Mesendoderm (in vitro differentiated cells): Measurements from ENCODE around the gene BORCS6.
"Not testable (repeated sequence)": the region's sequence is repeated elsewhere in the genome, so short reads cannot be mapped to it uniquely, and the experiment has no call there.

Experiments
- DNase-seq: peaks from one replicate; pipeline ENCODE4 v3.0.0; 2013
- H2AK5ac ChIP-seq: 2 replicates; pipeline ENCODE4 v1.6.1; 2013; ENCODE audit warnings: low read length, inconsistent platforms
- H2BK120ac ChIP-seq: 2 replicates; pipeline ENCODE4 v1.6.1; 2013; ENCODE audit warnings: low read depth, mild to moderate bottlenecking, low read length, moderate library complexity, mixed read lengths
- H2BK15ac ChIP-seq: replicated peaks from 2 replicates; pipeline ENCODE4 v1.6.1; 2013; ENCODE audit warnings: low read depth, mild to moderate bottlenecking, moderate library complexity
- H2BK5ac ChIP-seq: 2 replicates; pipeline ENCODE4 v1.6.1; 2013; ENCODE audit warnings: low read length, inconsistent platforms
- H3K18ac ChIP-seq: 2 replicates; pipeline ENCODE4 v1.6.1; 2013; ENCODE audit warnings: mild to moderate bottlenecking, low read length, mixed read lengths
- H3K23ac ChIP-seq: one replicate; pipeline ENCODE4 v1.6.1; 2013; ENCODE audit warnings: low read length
- H3K27ac ChIP-seq: 2 replicates; pipeline ENCODE4 v1.5.1; 2013; ENCODE audit warnings: low read depth, mild to moderate bottlenecking, inconsistent platforms, low read length, moderate library complexity
- H3K27me3 ChIP-seq: 2 replicates; pipeline ENCODE4 v1.6.1; 2013; ENCODE audit warnings: low read length, control low read depth, mild to moderate bottlenecking, inconsistent platforms; ENCODE audit not compliant: insufficient read depth, poor library complexity
- H3K36me3 ChIP-seq: 2 replicates; pipeline ENCODE4 v1.6.1; 2013; ENCODE audit warnings: low read length, inconsistent platforms; ENCODE audit not compliant: control insufficient read depth, insufficient read depth
- H3K4ac ChIP-seq: one replicate; pipeline ENCODE4 v1.6.1; 2013; ENCODE audit warnings: low read depth, mild to moderate bottlenecking, low read length, moderate library complexity
- H3K4me1 ChIP-seq: 2 replicates; pipeline ENCODE4 v1.6.1; 2013; ENCODE audit warnings: low read depth, low read length, inconsistent platforms; ENCODE audit not compliant: control insufficient read depth
- H3K4me2 ChIP-seq: 2 replicates; pipeline ENCODE4 v1.6.1; 2013; ENCODE audit warnings: low read length
- H3K4me3 ChIP-seq: 2 replicates; pipeline ENCODE4 v1.5.1; 2013; ENCODE audit warnings: mild to moderate bottlenecking, low read length
- H3K56ac ChIP-seq: one replicate; pipeline ENCODE4 v1.6.1; 2013; ENCODE audit warnings: low read length
- H3K79me1 ChIP-seq: 2 replicates; pipeline ENCODE4 v1.6.1; 2013; ENCODE audit warnings: low read length, inconsistent platforms
- H3K79me2 ChIP-seq: 2 replicates; pipeline ENCODE4 v1.6.1; 2013; ENCODE audit warnings: mild to moderate bottlenecking, low read length; ENCODE audit not compliant: control insufficient read depth, insufficient read depth
- H3K9ac ChIP-seq: 2 replicates; pipeline ENCODE4 v1.6.1; 2013; ENCODE audit warnings: low read length, inconsistent platforms
- H4K5ac ChIP-seq: one replicate; pipeline ENCODE4 v1.6.1; 2013; ENCODE audit warnings: low read length
- H4K8ac ChIP-seq: one replicate; pipeline ENCODE4 v1.6.1; 2013; ENCODE audit warnings: low read depth, mild to moderate bottlenecking, control low read depth, low read length, moderate library complexity
- WGBS: extraction: QIAGEN DNeasy Blood & Tissue Kit; methylation state at CpG from one replicate; pipeline ENCODE4 v1.1.7; 2013; ENCODE audit warnings: low lambda C conversion rate, missing lambda C conversion rate; ENCODE audit not compliant: insufficient coverage; ENCODE audit errors: extremely low coverage; 5-methylcytosine and 5-hydroxymethylcytosine counted together

The BORCS6 gene

DNA sequence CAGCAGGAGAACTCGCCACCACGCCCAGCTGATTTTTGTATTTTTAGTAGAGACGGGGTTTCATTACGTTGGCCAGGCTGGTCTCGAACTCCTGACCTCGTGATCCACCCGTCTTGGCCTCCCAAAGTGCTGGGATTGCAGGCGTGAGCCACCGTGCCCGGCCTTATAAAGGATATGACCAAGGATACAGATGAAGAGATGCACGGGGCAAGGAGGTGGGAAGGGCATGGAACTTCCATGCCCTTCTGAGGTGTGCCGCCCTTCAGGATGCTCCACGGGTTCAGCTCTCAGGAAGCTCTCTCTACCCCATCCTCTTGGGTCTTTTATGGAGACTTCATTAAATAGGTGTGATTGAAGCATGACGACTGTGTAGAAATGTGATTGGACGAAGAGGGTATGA, 24.0 kb upstream of the BORCS6 start:
- not testable (repeated sequence) for H3K23ac ChIP-seq, H3K4me1 ChIP-seq, H3K4ac ChIP-seq, H4K5ac ChIP-seq, H2AK5ac ChIP-seq, H3K79me2 ChIP-seq, H2BK15ac ChIP-seq, H3K4me3 ChIP-seq, H2BK5ac ChIP-seq, H2BK120ac ChIP-seq, H3K18ac ChIP-seq, H3K56ac ChIP-seq, H3K79me1 ChIP-seq, H4K8ac ChIP-seq, H3K36me3 ChIP-seq, H3K27me3 ChIP-seq, DNase-seq, H3K9ac ChIP-seq, H3K4me2 ChIP-seq, H3K27ac ChIP-seq
- WGBS, result no CpG with 5 or more reads among the region's 15 CpGs

DNA sequence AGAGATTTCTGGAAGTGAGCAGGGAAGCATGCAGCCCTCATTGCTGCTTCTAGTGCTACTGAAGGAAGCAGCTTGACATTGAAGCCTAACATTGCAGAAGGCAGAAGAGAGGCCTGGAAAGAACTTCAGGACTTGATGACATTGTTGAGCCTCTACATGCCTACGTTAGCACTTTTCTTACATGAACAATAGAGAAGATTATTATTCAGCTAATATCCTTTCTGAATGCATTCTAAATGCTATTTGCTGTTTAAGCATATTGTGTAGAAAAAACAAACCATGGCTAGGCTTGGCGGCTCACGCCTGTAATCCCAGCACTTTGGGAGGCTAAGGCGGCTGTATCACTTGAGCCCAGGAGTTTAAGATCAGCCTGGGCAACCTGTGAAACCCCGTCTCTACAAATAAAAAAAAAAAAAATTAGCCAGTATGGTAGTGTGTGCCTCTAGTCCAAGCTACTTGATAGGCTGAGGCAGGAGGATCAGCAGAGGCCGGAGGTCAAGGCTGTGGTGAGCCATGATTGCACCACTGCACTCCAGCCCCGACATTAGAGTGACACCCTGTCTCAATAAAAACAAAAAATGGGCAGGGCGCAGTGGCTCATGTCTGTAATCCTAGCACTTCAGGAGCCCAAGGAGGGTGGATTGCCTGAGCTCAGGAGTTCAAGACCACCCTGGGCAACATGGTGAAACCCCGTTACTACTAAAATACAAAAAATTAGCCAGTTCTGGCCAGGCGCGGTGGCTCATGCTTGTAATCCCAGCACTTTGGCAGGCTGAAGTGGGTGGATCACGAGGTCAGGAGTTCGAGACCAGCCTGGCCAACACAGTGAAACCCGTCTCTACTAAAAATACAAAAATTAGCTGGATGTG, 22.6 kb upstream of the BORCS6 start:
- Histone ChIP-seq H4K8ac (no peak overlapping the region), H2BK15ac (no peak overlapping the region), H2BK120ac (no peak overlapping the region), H3K36me3 (no peaks in the 10 kb centered on the region), H2BK5ac (no peak overlapping the region), H3K4ac (no peak overlapping the region), H2AK5ac (no peak overlapping the region), H3K9ac (no peak overlapping the region), H3K4me2 (no peak overlapping the region), H3K23ac (no peak overlapping the region), H3K27ac (no peak overlapping the region), H3K4me1 (peaks cover 2% of the 10 kb centered on the region), H3K27me3 (no peaks in the 10 kb centered on the region), H3K4me3 (no peak overlapping the region), H3K79me1 (peaks cover 4% of the 10 kb centered on the region), H3K18ac (no peak overlapping the region), H3K79me2 (peaks cover 17% of the 10 kb centered on the region), H4K5ac (no peak overlapping the region), H3K56ac (no peak overlapping the region)
- DNase-seq, result no peak
- no CpG with 5 or more reads among the region's 14 CpGs for WGBS

DNA sequence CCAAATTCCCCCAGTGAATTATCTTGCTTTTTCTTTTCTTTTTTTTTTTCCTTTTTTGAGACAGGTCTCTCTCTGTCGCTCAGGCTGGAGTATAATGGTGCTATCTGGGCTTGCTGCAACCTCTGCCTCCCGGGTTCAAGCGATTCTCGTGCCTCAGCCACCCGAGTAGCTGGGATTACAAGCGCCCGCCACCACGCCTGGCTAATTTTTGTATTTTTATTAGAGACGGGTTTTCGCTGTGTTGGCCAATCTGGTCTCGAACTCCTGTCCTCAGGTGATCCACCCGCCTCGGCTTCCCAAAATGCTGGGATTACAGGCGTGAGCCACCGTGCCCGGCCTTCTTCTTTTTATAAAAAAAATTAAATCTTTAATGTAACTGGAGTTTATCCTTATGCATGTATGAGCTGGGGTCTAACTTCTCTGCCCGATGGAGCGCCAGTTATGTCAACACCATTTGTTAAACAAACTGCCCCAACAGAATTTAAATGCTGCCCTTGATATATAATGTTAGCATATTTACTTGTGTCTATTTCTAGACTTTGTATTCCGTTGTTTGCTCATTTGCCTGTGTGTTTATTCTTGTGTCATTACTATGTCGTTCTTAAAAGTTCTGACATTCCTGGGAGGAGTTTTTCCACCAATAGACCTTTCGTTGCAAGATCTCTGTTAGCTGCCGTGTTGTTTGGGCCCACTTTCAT, 20.9 kb upstream of the BORCS6 start:
- Histone ChIP-seq H3K56ac (peak overlapping the region; percentile 84), H3K27ac (no peak overlapping the region), H3K23ac (no peak overlapping the region), H3K79me1 (peaks cover 12% of the 10 kb centered on the region), H3K4me2 (peak overlapping the region; percentile 41), H3K4ac (no peak overlapping the region), H4K5ac (no peak overlapping the region), H3K4me1 (peaks cover 2% of the 10 kb centered on the region), H3K27me3 (no peaks in the 10 kb centered on the region), H3K36me3 (peaks cover 4% of the 10 kb centered on the region), H2BK15ac (no peak overlapping the region), H2AK5ac (no peak overlapping the region), H3K79me2 (peaks cover 19% of the 10 kb centered on the region), H4K8ac (no peak overlapping the region), H2BK5ac (no peak overlapping the region), H2BK120ac (no peak overlapping the region), H3K18ac (peak overlapping the region; percentile 13), H3K4me3 (peak overlapping the region; percentile 30), H3K9ac (peak overlapping the region; percentile 68)
- WGBS, result no CpG with 5 or more reads among the region's 22 CpGs
- no peak for DNase-seq

DNA sequence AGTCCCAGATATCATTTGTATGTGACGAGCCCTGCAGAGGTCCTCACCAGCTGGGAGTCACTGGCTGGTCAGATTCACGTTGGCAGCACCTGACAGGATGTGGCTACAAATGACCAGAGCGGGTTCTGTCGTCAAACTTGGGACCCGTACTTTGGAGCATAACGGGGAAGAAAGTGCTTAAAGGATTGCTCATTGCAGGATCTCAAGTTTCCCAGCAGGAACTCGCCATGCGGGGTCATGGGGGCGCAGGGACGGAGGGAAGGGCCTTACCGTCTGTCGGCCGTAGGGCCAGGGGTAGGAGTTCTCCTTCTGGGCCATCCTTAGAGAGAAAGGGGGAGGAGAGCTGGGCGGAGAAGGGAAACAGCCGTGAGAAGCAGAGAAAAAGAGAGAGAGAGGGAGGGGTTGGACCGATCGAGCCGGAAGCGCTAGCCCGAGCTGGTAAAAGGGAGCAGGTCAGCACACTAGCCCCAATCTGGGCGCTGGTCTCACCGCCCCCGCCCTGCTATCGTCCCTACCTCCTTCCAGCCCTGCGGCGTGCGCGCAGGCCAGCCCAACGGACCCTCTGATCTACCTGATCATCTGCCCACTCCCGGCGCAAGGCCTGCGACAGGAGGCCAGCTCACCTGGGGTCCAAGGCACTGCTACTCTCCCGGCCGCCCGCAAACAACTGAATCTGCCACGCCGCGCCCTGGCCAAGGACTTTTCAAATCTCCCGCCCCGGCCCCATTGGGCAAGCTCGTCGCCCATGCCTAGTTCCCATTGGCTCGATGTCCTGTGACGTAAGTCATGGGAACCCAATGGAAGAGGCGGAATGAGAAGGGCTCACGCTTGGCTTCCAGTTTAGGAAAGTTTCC, 20.2 kb upstream of the BORCS6 start, which contains the start of gene AURKB:
AURKB (minus strand) TSS at position 669 of the 854 bp plus-strand sequence; CDS start at position 318, 351 bp downstream.
- no peak within 1 kb of the TSS for H3K23ac ChIP-seq
- H3K4me3 ChIP-seq, result peak within 1 kb of the TSS; percentile 73
- H3K79me2 ChIP-seq, result peaks cover 19% of the 10 kb centered on the region
- peak within 1 kb of the TSS; percentile 97 for H2BK5ac ChIP-seq
- WGBS, result no CpG with 5 or more reads among the region's 46 CpGs
- H3K18ac ChIP-seq, result peak within 1 kb of the TSS; percentile 13
- no peak within 1 kb of the TSS for H4K8ac ChIP-seq
- no peak within 1 kb of the TSS for H2BK120ac ChIP-seq
- H3K4me2 ChIP-seq, result peak within 1 kb of the TSS; percentile 84
- H3K9ac ChIP-seq, result peak within 1 kb of the TSS; percentile 100
- DNase-seq, result peak; percentile 99
- H3K56ac ChIP-seq, result peak within 1 kb of the TSS; percentile 100
- H3K27ac ChIP-seq, result peak within 1 kb of the TSS; percentile 53
- no peak within 1 kb of the TSS for H2BK15ac ChIP-seq
- H3K4ac ChIP-seq, result peak within 1 kb of the TSS; percentile 66
- H2AK5ac ChIP-seq, result peak within 1 kb of the TSS; percentile 71
- peaks cover 9% of the 10 kb centered on the region for H3K36me3 ChIP-seq
- no peaks in the 10 kb centered on the region for H3K27me3 ChIP-seq
- H4K5ac ChIP-seq, result no peak within 1 kb of the TSS
- H3K79me1 ChIP-seq, result peaks cover 12% of the 10 kb centered on the region
- peaks cover 2% of the 10 kb centered on the region for H3K4me1 ChIP-seq

DNA sequence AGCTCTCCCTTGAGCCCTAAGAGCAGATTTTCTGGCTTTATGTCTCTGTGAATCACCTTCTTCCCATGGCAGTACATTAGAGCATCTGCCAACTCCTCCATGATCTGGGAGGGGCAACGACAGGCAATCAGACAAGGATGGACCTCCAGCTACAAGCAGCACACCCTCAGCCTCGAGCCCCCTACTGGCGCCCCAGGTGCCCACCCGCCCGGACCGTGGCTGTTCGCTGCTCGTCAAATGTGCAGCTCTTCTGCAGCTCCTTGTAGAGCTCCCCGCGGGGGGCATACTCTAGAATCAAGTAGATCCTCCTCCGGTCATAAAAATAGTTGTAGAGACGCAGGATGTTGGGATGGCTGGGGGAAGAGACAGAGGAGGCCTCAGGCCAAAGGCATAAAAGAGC, 16.6 kb upstream of the BORCS6 start:
- H3K56ac ChIP-seq, result no peak overlapping the region
- no peak overlapping the region for H2AK5ac ChIP-seq
- H2BK120ac ChIP-seq, result no peak overlapping the region
- H3K27me3 ChIP-seq, result no peaks in the 10 kb centered on the region
- WGBS, result no CpG with 5 or more reads among the region's 12 CpGs
- H2BK5ac ChIP-seq, result no peak overlapping the region
- peaks cover 12% of the 10 kb centered on the region for H3K79me1 ChIP-seq
- H2BK15ac ChIP-seq, result no peak overlapping the region
- H3K4me1 ChIP-seq, result peaks cover 2% of the 10 kb centered on the region
- peaks cover 19% of the 10 kb centered on the region for H3K79me2 ChIP-seq
- H3K4me3 ChIP-seq, result no peak overlapping the region
- no peak overlapping the region for H4K8ac ChIP-seq
- H3K23ac ChIP-seq, result no peak overlapping the region
- H3K36me3 ChIP-seq, result peaks cover 14% of the 10 kb centered on the region
- no peak for DNase-seq
- no peak overlapping the region for H3K4me2 ChIP-seq
- H4K5ac ChIP-seq, result no peak overlapping the region
- H3K27ac ChIP-seq, result no peak overlapping the region
- no peak overlapping the region for H3K4ac ChIP-seq
- H3K18ac ChIP-seq, result no peak overlapping the region
- no peak overlapping the region for H3K9ac ChIP-seq
